Measurements from ENCODE around the gene METAP1D.

METAP1D gene

DNA sequence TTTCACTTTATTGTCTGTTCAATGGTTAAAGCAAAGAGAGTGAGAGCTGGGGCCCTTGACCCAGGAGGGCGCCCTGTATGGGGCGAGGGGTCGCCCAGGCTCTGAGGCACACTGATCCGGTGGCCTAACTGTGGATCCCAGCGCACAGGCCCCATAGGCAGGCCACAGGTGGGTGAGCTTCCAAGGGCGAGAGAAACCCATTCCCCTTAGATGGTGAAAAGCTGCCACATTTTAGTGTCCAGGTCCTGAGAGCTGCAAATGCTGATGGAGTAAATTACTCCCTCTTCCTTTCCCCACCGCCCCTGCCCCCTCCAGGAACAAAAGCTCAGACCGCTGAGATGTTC lies 108.8 kb downstream of the METAP1D start:
- Histone ChIP-seq H3K9me2 (replicated peaks; ENCODE audit: insufficient read depth, low read length) (no peaks in the 10 kb centered on the region), H3K4me2 (ENCODE audit: low read depth, low read length, poor library complexity, severe bottlenecking) (no peak overlapping the region), H3K36me3 (ENCODE audit: low read length) (no peaks in the 10 kb centered on the region), H2AFZ (ENCODE audit: low read depth, low read length, severe bottlenecking) (no peak overlapping the region), H3K9me3 (ENCODE audit: insufficient read depth, low read length) (no peaks in the 10 kb centered on the region), H3K27me3 (ENCODE audit: low read length) (no peaks in the 10 kb centered on the region), H3F3A (ENCODE audit: insufficient read depth) (peaks cover 2% of the 10 kb centered on the region; the same call in 1 of the 2 replicates), H3K27ac (ENCODE audit: low read depth, low read length) (no peak overlapping the region), H3K9ac (ENCODE audit: low read length) (no peak overlapping the region), H4K20me1 (ENCODE audit: low read depth, low read length) (no peaks in the 10 kb centered on the region), H3K79me2 (ENCODE audit: insufficient read depth, low read length) (no peaks in the 10 kb centered on the region), H3K4me3 (ENCODE audit: insufficient read depth, low read length, poor library complexity, severe bottlenecking) (no peak overlapping the region)
- TF ChIP-seq EZH2phosphoT487 (conservative IDR thresholded peaks at IDR 0.05; ENCODE audit: low read length): no peak
- TF ChIP-seq, protein P1, sequence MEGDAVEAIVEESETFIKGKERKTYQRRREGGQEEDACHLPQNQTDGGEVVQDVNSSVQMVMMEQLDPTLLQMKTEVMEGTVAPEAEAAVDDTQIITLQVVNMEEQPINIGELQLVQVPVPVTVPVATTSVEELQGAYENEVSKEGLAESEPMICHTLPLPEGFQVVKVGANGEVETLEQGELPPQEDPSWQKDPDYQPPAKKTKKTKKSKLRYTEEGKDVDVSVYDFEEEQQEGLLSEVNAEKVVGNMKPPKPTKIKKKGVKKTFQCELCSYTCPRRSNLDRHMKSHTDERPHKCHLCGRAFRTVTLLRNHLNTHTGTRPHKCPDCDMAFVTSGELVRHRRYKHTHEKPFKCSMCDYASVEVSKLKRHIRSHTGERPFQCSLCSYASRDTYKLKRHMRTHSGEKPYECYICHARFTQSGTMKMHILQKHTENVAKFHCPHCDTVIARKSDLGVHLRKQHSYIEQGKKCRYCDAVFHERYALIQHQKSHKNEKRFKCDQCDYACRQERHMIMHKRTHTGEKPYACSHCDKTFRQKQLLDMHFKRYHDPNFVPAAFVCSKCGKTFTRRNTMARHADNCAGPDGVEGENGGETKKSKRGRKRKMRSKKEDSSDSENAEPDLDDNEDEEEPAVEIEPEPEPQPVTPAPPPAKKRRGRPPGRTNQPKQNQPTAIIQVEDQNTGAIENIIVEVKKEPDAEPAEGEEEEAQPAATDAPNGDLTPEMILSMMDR (IDR thresholded peaks at IDR 0.05; ENCODE audit: insufficient read depth, low read length, poor library complexity, severe bottlenecking): no peak

DNA sequence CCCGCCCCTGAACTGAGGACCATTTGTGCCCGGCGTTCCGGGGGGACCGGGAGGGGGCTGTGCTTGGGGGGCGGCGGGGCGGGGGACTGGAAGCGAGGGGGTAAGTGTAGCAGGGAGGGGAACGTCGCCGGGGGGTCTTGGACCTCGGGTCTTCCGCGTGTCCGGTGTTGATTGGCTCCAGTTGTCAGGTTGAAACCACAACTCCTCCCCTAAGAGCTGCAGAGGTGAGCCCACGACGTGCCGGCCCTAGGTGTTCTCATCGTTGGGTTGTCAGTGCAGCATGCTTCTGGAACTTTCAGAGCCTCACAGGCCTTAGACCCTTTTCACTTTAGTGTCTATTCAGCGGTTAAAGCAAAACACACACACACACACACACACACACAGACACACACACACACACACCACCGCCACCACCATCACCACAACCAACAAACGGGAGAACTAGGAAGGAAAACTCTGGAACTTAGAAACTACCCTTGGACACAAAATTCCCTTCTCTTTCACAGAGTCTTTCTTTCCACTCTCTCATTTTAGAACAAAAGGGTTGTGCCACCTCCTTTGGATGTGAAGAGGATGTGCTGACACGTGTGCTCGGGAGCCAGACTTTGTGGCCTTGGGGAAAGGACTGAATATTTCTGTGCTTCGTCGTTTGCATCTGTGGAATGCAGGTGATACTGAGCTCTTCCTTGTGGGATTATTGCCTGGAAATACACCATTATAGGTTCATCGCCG lies 109.7 kb downstream of the METAP1D start:
- H3K27me3 ChIP-seq (ENCODE audit: low read length): no peaks in the 10 kb centered on the region
- no peak overlapping the region for H3K9ac ChIP-seq (ENCODE audit: low read length)
- no peak overlapping the region for H3K4me2 ChIP-seq (ENCODE audit: low read depth, low read length, poor library complexity, severe bottlenecking)
- no peaks in the 10 kb centered on the region for H3K36me3 ChIP-seq (ENCODE audit: low read length)
- no peaks in the 10 kb centered on the region for H3K79me2 ChIP-seq (ENCODE audit: insufficient read depth, low read length)
- H3F3A ChIP-seq (ENCODE audit: insufficient read depth): no peaks in the 10 kb centered on the region
- no peak overlapping the region for H2AFZ ChIP-seq (ENCODE audit: low read depth, low read length, severe bottlenecking)
- TF ChIP-seq, protein P1 (IDR thresholded peaks at IDR 0.05; ENCODE audit: insufficient read depth, low read length, poor library complexity, severe bottlenecking): no peak
- TF ChIP-seq EZH2phosphoT487 (conservative IDR thresholded peaks at IDR 0.05; ENCODE audit: low read length): no peak
- no peaks in the 10 kb centered on the region for H3K9me2 ChIP-seq (replicated peaks; ENCODE audit: insufficient read depth, low read length)
- H3K4me3 ChIP-seq (ENCODE audit: insufficient read depth, low read length, poor library complexity, severe bottlenecking): no peak overlapping the region
- no peak overlapping the region for H3K27ac ChIP-seq (ENCODE audit: low read depth, low read length)
- H4K20me1 ChIP-seq (ENCODE audit: low read depth, low read length): no peaks in the 10 kb centered on the region
- H3K9me3 ChIP-seq (ENCODE audit: insufficient read depth, low read length): no peaks in the 10 kb centered on the region

DNA sequence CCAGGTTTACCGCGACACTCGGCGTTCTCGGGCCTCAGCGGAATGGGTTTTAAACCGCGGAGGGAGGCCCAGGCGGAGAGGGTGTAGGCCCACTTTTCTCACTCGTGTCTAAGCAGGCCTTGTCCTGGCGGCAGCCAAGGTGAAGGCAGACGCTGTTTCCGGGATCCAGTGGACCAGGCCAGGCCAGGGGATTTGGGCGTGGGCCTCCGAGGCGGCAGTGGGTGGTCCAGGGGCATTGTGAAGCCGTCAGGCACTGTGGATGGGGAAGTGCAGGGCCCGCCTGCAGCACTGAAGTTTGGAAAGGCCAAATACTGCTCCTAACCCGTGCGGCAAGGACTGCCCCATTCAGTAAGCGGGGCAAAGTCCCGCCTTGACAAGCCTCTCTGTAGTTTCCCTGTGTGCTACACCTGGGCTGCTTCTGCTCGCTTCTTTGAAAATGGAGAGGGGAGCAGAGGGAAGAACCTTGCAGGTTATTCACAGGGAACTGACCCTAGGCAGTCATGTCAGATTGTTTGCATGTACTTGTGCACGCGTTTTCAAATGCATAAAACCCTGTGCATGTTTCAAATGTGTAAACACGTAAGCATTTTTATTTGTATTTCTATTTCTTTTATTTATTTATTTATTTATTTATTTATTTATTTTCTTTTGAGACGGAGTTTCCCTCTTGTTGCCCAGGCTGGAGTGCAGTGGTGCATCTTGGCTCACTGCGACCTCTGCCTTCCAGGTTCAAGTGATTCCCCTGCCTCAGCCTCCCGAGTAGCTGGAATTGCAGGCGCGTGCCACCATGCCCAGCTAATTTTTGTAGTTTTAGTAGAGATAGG lies 110.4 kb downstream of the METAP1D start:
- Histone ChIP-seq H3K9me3 (ENCODE audit: insufficient read depth, low read length) (no peaks in the 10 kb centered on the region), H3F3A (ENCODE audit: insufficient read depth) (no peaks in the 10 kb centered on the region), H3K4me2 (ENCODE audit: low read depth, low read length, poor library complexity, severe bottlenecking) (no peak overlapping the region), H3K27me3 (ENCODE audit: low read length) (no peaks in the 10 kb centered on the region), H4K20me1 (ENCODE audit: low read depth, low read length) (no peaks in the 10 kb centered on the region), H3K79me2 (ENCODE audit: insufficient read depth, low read length) (no peaks in the 10 kb centered on the region), H3K9ac (ENCODE audit: low read length) (no peak overlapping the region), H3K9me2 (replicated peaks; ENCODE audit: insufficient read depth, low read length) (no peaks in the 10 kb centered on the region), H3K36me3 (ENCODE audit: low read length) (no peaks in the 10 kb centered on the region), H3K27ac (ENCODE audit: low read depth, low read length) (no peak overlapping the region), H2AFZ (ENCODE audit: low read depth, low read length, severe bottlenecking) (no peak overlapping the region), H3K4me3 (ENCODE audit: insufficient read depth, low read length, poor library complexity, severe bottlenecking) (no peak overlapping the region)
- TF ChIP-seq EZH2phosphoT487 (conservative IDR thresholded peaks at IDR 0.05; ENCODE audit: low read length): no peak
- TF ChIP-seq, protein P1 (IDR thresholded peaks at IDR 0.05; ENCODE audit: insufficient read depth, low read length, poor library complexity, severe bottlenecking): no peak
